ENCODE results near the gene CD86. TPM values are rescaled to one million over a fixed set of nuclear protein-coding genes. Genes with fewer than 3 reads are reported as not detected.
"Not testable (repeated sequence)": the region's sequence is repeated elsewhere in the genome, so short reads cannot be mapped to it uniquely, and the experiment has no call there.

CD86 gene
- total RNA-seq = 10.5 TPM

- DNase-seq (ENCODE audit: low spot score) = no peak
These were observed at the start of gene CD86 for GRCh38 chr3:122055215-122055614. CD86 (plus strand) TSS chr3:122055362; CDS start chr3:122055490, 128 bp downstream.

GRCh38 chr3:122006267-122006666 lies 48.9 kb upstream of the CD86 start:
- no peak for DNase-seq (ENCODE audit: low spot score)

- DNase-seq (ENCODE audit: low spot score) = no peak
These were observed 47.0 kb upstream of the CD86 start for GRCh38 chr3:122008166-122008565.

- no peak for DNase-seq (ENCODE audit: low spot score)
These were observed 44.7 kb upstream of the CD86 start for GRCh38 chr3:122010506-122010905.

- no peak for DNase-seq (ENCODE audit: low spot score)
These were observed 43.8 kb upstream of the CD86 start for GRCh38 chr3:122011396-122011795.

- no peak for DNase-seq (ENCODE audit: low spot score)
These were observed 42.3 kb upstream of the CD86 start for GRCh38 chr3:122012821-122013220.

GRCh38 chr3:122013448-122013925 lies 41.7 kb upstream of the CD86 start:
- no peak for DNase-seq (ENCODE audit: low spot score)

GRCh38 chr3:122014741-122015140 lies 40.4 kb upstream of the CD86 start:
- no peak for DNase-seq (ENCODE audit: low spot score)

- no peak for DNase-seq (ENCODE audit: low spot score)
These were observed 35.7 kb upstream of the CD86 start for GRCh38 chr3:122019493-122019892.

- DNase-seq (ENCODE audit: low spot score) = no peak
These were observed 34.1 kb upstream of the CD86 start for GRCh38 chr3:122021037-122021436.

- DNase-seq (ENCODE audit: low spot score) = peak; percentile 49
These were observed 33.3 kb upstream of the CD86 start, which contains the start of gene ILDR1 for GRCh38 chr3:122021811-122022401. ILDR1 (minus strand) TSS chr3:122022247; CDS start chr3:122022077, 170 bp downstream.

- no peak for DNase-seq (ENCODE audit: low spot score)
These were observed 31.7 kb upstream of the CD86 start for GRCh38 chr3:122023335-122023910.

GRCh38 chr3:122024800-122025199 lies 30.4 kb upstream of the CD86 start:
- no peak for DNase-seq (ENCODE audit: low spot score)

GRCh38 chr3:122025296-122025695 lies 29.9 kb upstream of the CD86 start:
- DNase-seq (ENCODE audit: low spot score) = no peak

- no peak for DNase-seq (ENCODE audit: low spot score)
These were observed 24.6 kb upstream of the CD86 start for GRCh38 chr3:122030381-122031122.

- DNase-seq (ENCODE audit: low spot score) = no peak
These were observed 24.1 kb upstream of the CD86 start for GRCh38 chr3:122031123-122031468.

GRCh38 chr3:122032531-122032930 lies 22.6 kb upstream of the CD86 start:
- no peak for DNase-seq (ENCODE audit: low spot score)

GRCh38 chr3:122033023-122033422 lies 22.1 kb upstream of the CD86 start:
- DNase-seq (ENCODE audit: low spot score) = no peak

GRCh38 chr3:122047296-122047695 lies 7.9 kb upstream of the CD86 start:
- DNase-seq (ENCODE audit: low spot score) = not testable (repeated sequence)

- DNase-seq (ENCODE audit: low spot score) = not testable (repeated sequence)
These were observed 7.4 kb upstream of the CD86 start for GRCh38 chr3:122047773-122048172.

GRCh38 chr3:122052968-122053367 lies 2.2 kb upstream of the CD86 start:
- DNase-seq (ENCODE audit: low spot score) = no peak

- no peak for DNase-seq (ENCODE audit: low spot score)
These were observed 2.5 kb downstream of the CD86 start for GRCh38 chr3:122057671-122058070.

GRCh38 chr3:122058294-122058693 lies 3.1 kb downstream of the CD86 start:
- DNase-seq (ENCODE audit: low spot score) = no peak

Data from mucosa of gallbladder (tissue), 1 donor.